Measurements from ENCODE around the gene PLPP3.

The PLPP3 gene

DNA sequence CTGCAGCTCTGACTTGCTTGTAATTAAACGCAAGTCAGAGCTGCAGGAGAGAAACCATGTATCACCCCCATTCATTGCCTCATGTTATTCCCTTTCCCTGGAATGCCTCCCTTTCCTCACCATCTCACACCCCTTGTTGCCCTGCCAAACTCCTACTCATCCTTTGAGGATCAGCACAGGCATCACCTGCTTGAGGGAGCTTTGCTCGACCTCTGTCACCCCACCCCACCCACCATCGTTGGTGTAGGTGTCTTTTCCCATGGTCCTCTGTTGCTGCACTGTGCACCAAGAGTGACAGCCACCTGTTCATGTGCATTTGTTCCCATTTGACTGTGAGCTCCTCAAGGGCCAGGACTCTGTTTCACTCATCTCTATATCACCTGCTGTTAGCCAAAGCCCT, 117.2 kb downstream of the PLPP3 start:
- TF ChIP-seq CTCF (IDR thresholded peaks at IDR 0.05): no peak

DNA sequence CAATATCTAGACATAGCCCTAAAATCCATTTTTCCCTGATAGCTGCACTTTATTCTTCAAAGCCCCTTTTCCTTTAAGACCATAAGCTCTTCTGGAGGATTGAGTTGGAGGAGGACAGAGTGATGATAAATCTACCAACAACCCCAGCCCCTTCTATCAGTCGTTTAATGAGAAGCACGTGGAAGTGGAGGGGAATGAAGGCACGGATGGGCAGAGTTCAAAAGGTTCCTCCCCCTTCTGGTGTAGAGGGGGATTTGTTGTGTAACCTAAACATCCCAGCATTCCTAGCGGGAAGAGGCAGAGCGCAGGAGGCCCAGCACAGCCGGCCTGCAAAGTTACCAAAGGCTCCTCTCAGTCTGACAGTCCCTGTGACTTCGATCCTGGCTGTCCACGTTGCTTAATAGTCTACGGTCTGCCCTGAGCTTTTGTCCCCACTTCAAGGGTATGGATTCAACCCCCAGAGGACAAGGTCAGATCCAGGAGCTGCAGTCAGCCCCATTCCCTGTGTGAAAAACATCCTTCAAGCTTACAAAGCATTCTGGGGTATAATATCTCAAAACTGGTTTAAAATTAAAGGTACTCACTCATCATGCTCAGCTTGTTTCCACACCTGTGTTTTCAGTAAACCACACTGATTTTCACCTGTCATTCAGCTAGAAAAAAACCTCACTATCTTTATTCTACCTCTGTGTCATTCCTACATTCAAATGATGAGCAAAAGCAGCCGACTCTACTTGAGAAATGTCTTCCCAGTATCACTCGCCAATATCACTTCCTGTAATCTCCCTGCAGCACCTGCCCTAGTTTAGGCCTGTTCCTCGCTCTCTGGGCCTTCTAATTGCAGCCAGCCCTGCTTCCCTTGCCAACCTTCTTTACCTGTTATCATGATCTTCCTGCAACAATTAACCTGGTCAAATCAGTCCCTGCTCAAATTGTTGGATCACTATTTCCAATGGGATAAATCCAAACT, 117.9 kb downstream of the PLPP3 start:
- TF ChIP-seq CTCF (IDR thresholded peaks at IDR 0.05): no peak

GRCh38 chr1:56459260-56459659, 120.1 kb downstream of the PLPP3 start:
- TF ChIP-seq CTCF (IDR thresholded peaks at IDR 0.05): no peak

GRCh38 chr1:56457756-56458375, 121.5 kb downstream of the PLPP3 start:
- TF ChIP-seq CTCF (IDR thresholded peaks at IDR 0.05): no peak

- TF ChIP-seq CTCF (IDR thresholded peaks at IDR 0.05): no peak
These were observed 122.8 kb downstream of the PLPP3 start for GRCh38 chr1:56456435-56457101.

GRCh38 chr1:56453417-56454078, 125.8 kb downstream of the PLPP3 start:
- no peak for TF ChIP-seq CTCF (IDR thresholded peaks at IDR 0.05)

DNA sequence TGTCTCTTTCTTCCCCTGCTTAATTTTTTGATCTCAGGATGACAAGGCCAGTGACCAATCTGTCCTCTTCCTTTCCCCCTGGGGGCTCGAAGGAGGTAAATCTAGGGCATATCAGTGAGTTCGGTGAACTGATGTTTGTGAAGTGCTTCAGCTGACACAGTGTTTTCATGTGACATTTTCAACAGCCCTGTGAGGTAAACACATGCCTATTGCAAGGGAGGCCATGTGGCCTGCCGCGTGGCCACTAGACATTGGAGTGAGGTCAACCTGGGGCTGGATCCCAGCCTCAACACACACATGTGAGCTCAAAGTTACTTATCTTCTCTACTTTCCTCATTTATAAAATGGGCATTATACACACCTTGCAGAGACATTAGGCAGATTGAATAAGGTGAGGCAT, 126.3 kb downstream of the PLPP3 start:
- no peak for TF ChIP-seq CTCF (IDR thresholded peaks at IDR 0.05)

Measured in LNCAP (cell line).